ENCODE data around the gene EXOSC5.

Gene EXOSC5

GRCh38 chr19:41341669-41342490, 55.3 kb downstream of the EXOSC5 start:
- DNase-seq (ENCODE audit: low read depth) = no peak

- no peak for DNase-seq (ENCODE audit: low read depth)
Observed at GRCh38 chr19:41339936-41340335, 57.2 kb downstream of the EXOSC5 start.

All from T follicular helper cell (primary cell).